Mucosa of stomach (tissue), 1 donor: ENCODE results near the gene ANKH.

Experiments used
- H3K27me3 ChIP-seq: one replicate; pipeline ENCODE4 v1.7.0; 2013; ENCODE audit warnings: mild to moderate bottlenecking, low read length; ENCODE audit not compliant: control insufficient read depth, insufficient read depth
- H3K36me3 ChIP-seq: one replicate; pipeline ENCODE4 v1.7.0; 2013; ENCODE audit warnings: low read length; ENCODE audit not compliant: control insufficient read depth, insufficient read depth
- H3K4me1 ChIP-seq: one replicate; pipeline ENCODE4 v1.7.0; 2013; ENCODE audit warnings: mild to moderate bottlenecking, low read length; ENCODE audit not compliant: control insufficient read depth, insufficient read depth
- H3K4me3 ChIP-seq: one replicate; pipeline ENCODE4 v1.7.0; 2013; ENCODE audit warnings: low read length
- H3K9ac ChIP-seq: one replicate; pipeline ENCODE4 v1.7.0; 2013; ENCODE audit warnings: mild to moderate bottlenecking, low read length, moderate library complexity
- H3K9me3 ChIP-seq: one replicate; pipeline ENCODE4 v1.7.0; 2013; ENCODE audit warnings: mild to moderate bottlenecking, low read length, moderate library complexity; ENCODE audit not compliant: control insufficient read depth
- donor health status: Pancreatic carcinoma.

ANKH gene

GRCh38 chr5:14707811-14708390 is 163.7 kb downstream of the ANKH start:
- no peak overlapping the region for H3K9ac ChIP-seq
- no peak overlapping the region for H3K4me3 ChIP-seq
- no peaks in the 10 kb centered on the region for H3K27me3 ChIP-seq
- no peaks in the 10 kb centered on the region for H3K9me3 ChIP-seq
- no peaks in the 10 kb centered on the region for H3K36me3 ChIP-seq
- H3K4me1 ChIP-seq, result no peaks in the 10 kb centered on the region

- no peak overlapping the region for H3K4me3 ChIP-seq
- H3K9me3 ChIP-seq, result no peaks in the 10 kb centered on the region
- H3K27me3 ChIP-seq, result no peaks in the 10 kb centered on the region
- H3K4me1 ChIP-seq, result no peaks in the 10 kb centered on the region
- H3K9ac ChIP-seq, result no peak overlapping the region
- H3K36me3 ChIP-seq, result no peaks in the 10 kb centered on the region
Observed at GRCh38 chr5:14706615-14707021, 165.0 kb downstream of the ANKH start.

- Histone ChIP-seq H3K9ac (no peak overlapping the region), H3K9me3 (no peaks in the 10 kb centered on the region), H3K4me1 (no peaks in the 10 kb centered on the region), H3K36me3 (no peaks in the 10 kb centered on the region), H3K4me3 (no peak overlapping the region), H3K27me3 (no peaks in the 10 kb centered on the region)
Observed at GRCh38 chr5:14705556-14705955, 166.0 kb downstream of the ANKH start.

- no peaks in the 10 kb centered on the region for H3K36me3 ChIP-seq
Observed at GRCh38 chr5:14702238-14702839, 169.2 kb downstream of the ANKH start.

GRCh38 chr5:14701556-14701955 is 170.0 kb downstream of the ANKH start:
- Histone ChIP-seq H3K27me3 (no peaks in the 10 kb centered on the region), H3K9me3 (no peaks in the 10 kb centered on the region), H3K36me3 (no peaks in the 10 kb centered on the region), H3K4me3 (no peak overlapping the region), H3K4me1 (no peaks in the 10 kb centered on the region), H3K9ac (no peak overlapping the region)

More at GRCh38 chr5:14702238-14702839, 169.2 kb downstream of the ANKH start:
- Histone ChIP-seq H3K9ac (no peak overlapping the region), H3K27me3 (no peaks in the 10 kb centered on the region), H3K4me1 (no peaks in the 10 kb centered on the region), H3K4me3 (no peak overlapping the region), H3K9me3 (no peaks in the 10 kb centered on the region)

- Histone ChIP-seq H3K36me3 (no peaks in the 10 kb centered on the region), H3K4me1 (no peaks in the 10 kb centered on the region), H3K27me3 (no peaks in the 10 kb centered on the region), H3K9ac (no peak overlapping the region), H3K4me3 (no peak overlapping the region), H3K9me3 (no peaks in the 10 kb centered on the region)
Observed at GRCh38 chr5:14700478-14701436, 170.8 kb downstream of the ANKH start.

- H3K4me1 ChIP-seq, result no peaks in the 10 kb centered on the region
- no peaks in the 10 kb centered on the region for H3K36me3 ChIP-seq
- no peak overlapping the region for H3K9ac ChIP-seq
- H3K4me3 ChIP-seq, result no peak overlapping the region
- H3K27me3 ChIP-seq, result no peaks in the 10 kb centered on the region
- no peaks in the 10 kb centered on the region for H3K9me3 ChIP-seq
Observed at GRCh38 chr5:14699807-14700400, 171.7 kb downstream of the ANKH start.

GRCh38 chr5:14699159-14699558 is 172.4 kb downstream of the ANKH start:
- Histone ChIP-seq H3K36me3 (no peaks in the 10 kb centered on the region), H3K27me3 (no peaks in the 10 kb centered on the region), H3K4me3 (no peak overlapping the region), H3K4me1 (no peaks in the 10 kb centered on the region), H3K9ac (no peak overlapping the region), H3K9me3 (no peaks in the 10 kb centered on the region)

GRCh38 chr5:14698495-14698894 is 173.1 kb downstream of the ANKH start:
- Histone ChIP-seq H3K4me3 (no peak overlapping the region), H3K4me1 (no peaks in the 10 kb centered on the region), H3K9me3 (no peaks in the 10 kb centered on the region), H3K9ac (no peak overlapping the region), H3K36me3 (no peaks in the 10 kb centered on the region), H3K27me3 (no peaks in the 10 kb centered on the region)

- H3K36me3 ChIP-seq, result no peaks in the 10 kb centered on the region
- H3K27me3 ChIP-seq, result no peaks in the 10 kb centered on the region
- H3K4me3 ChIP-seq, result no peak overlapping the region
- no peaks in the 10 kb centered on the region for H3K9me3 ChIP-seq
- no peaks in the 10 kb centered on the region for H3K4me1 ChIP-seq
- no peak overlapping the region for H3K9ac ChIP-seq
Observed at GRCh38 chr5:14696851-14697250, 174.7 kb downstream of the ANKH start.

- Histone ChIP-seq H3K27me3 (no peaks in the 10 kb centered on the region), H3K4me1 (no peaks in the 10 kb centered on the region), H3K9me3 (no peaks in the 10 kb centered on the region), H3K4me3 (no peak overlapping the region), H3K36me3 (no peaks in the 10 kb centered on the region), H3K9ac (no peak overlapping the region)
Observed at GRCh38 chr5:14696057-14696456, 175.5 kb downstream of the ANKH start.

GRCh38 chr5:14695152-14695551 is 176.4 kb downstream of the ANKH start:
- no peak overlapping the region for H3K4me3 ChIP-seq
- no peaks in the 10 kb centered on the region for H3K27me3 ChIP-seq
- no peaks in the 10 kb centered on the region for H3K9me3 ChIP-seq
- peaks cover 5% of the 10 kb centered on the region for H3K36me3 ChIP-seq
- H3K9ac ChIP-seq, result no peak overlapping the region
- no peaks in the 10 kb centered on the region for H3K4me1 ChIP-seq
